Nucleus accumbens (tissue), 56 donors: Measurements from ENCODE around the gene OTUD3.
"Not testable (repeated sequence)": the region's sequence is repeated elsewhere in the genome, so short reads cannot be mapped to it uniquely, and the experiment has no call there.

Source experiments
- DNase-seq, 56 donors: peaks; one replicate each; lab custom pipeline; 2025; lab: John Stamatoyannopoulos, UW

OTUD3 gene

DNA sequence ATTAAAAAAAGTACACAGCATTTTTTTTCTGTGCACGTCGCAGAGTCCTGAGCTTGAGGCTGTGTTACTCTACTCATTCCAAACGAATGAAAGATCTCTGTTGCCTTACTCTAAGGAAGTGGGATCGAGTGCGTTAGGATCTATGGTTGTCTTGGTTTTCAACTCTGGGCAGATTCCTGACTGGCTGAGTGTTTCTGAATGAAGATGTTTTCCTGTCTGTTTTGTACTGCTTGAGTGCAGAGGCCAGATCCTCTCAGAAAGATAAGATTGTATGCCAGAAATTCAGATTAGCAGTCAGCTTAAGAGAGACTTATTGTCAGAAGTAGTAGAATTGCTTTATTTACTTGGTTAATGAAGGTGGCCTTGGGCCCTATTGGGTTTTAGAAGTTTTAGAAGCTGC, 27.2 kb downstream of the OTUD3 start:
- no peak for DNase-seq

DNA sequence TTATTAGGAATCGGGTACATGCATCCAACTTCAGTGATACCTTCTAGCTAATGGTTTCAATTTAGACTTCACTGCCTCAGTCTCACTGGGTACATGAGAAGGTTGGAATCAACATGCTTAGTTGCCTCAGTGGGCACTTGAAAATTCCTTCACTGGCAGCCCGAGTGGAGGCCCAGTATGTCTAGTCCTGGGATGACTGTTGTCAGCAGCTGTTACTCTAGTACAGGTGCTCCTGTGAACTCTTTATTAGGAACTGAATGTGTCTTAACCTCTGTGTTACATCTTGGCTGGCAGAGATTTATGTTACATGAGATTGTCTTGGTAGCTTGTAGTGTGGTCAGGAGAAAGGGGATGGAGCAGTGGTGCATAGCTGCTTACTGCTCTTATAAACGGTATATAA, 27.8 kb downstream of the OTUD3 start:
- DNase-seq, result no peak

GRCh38 chr1:19910650-19911049, 28.5 kb downstream of the OTUD3 start:
- no peak for DNase-seq

DNA sequence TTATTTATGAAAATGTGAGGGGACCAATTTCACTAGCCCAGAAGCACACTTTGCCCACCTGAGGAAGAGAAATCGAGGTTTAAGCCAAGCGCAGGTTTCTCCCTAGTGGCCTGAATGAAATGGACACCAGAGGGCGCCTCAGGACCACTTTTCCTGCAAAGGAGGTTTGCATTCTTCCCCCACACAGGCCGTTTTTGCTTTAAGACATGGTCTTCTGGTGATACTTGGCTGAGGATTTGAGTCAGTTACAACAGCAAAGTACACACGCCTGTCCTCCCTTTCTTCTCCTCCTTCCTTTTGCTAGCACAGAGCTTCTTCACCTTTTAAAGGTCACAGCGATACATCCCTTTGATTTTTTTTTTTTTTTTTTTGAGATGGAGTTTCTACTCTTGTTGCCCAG, 35.9 kb downstream of the OTUD3 start:
- peak in 50 of 56 donors; percentile 10 to 92 (median 51) for DNase-seq

GRCh38 chr1:19920132-19920710, 38.0 kb downstream of the OTUD3 start:
- DNase-seq, result no peak

GRCh38 chr1:19921310-19921709, 39.1 kb downstream of the OTUD3 start:
- no peak for DNase-seq

- no peak for DNase-seq
Measured at GRCh38 chr1:19922015-19922688, 40.0 kb downstream of the OTUD3 start.

GRCh38 chr1:19923137-19923952, 41.1 kb downstream of the OTUD3 start, which contains the start of gene PLA2G2E:
Gene PLA2G2E (minus strand): TSS chr1:19923617. CDS start chr1:19923559, 58 bp downstream.
- no peak for DNase-seq

DNA sequence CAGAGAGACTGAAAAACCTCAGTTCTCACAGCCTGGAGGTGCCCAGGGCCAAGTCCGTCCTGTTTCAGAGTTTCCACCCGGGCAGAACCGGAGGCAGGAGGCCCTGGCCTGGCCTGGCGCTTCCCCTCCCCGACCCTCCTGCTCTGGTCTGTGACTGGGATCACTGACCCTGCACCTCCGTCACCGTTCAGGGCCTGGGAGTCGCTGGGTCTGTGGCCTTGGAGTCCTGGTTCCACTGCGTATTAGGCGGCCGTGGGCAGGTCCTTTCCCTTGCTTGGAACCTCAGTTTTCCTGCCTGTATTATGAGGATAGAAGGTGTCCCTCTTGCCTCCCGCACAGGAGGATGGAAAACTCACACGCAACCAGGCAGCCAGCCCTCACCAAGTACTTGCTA, 41.8 kb downstream of the OTUD3 start:
- no peak for DNase-seq

GRCh38 chr1:19925342-19926070, 43.3 kb downstream of the OTUD3 start:
- DNase-seq, result no peak

- no peak for DNase-seq
Measured at GRCh38 chr1:19926296-19927129, 44.3 kb downstream of the OTUD3 start.

DNA sequence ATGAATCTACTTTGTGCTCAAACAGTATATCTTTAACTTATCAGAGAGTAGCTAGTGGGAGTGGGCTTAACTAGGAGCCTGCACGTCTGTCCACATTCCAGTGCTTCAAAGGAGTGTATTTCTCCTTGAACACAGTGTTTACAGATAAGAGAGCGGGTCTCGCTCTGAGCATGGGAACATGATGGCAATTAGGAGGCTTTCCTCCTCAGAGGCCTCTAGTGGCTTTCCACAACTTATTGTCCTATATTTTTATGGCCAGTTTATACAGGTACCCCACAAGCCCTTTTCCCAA, 44.9 kb downstream of the OTUD3 start:
- not testable (repeated sequence) for DNase-seq

DNA sequence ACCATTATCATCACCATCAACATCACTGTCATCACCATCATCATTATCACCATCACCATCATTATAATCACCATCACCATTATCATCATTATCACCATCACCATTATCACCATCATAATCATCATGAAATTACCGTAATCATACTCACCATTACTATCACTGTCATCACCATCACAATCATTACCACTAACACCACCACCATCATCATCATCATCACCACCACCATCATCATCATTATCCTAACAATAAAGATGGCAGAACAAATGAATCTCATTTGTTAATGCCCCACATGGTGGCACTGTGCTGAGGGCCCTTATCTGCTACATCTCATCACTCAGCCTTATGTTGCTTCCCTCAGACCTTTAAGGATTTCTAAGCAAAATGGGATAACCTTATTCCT, 50.7 kb downstream of the OTUD3 start:
- DNase-seq, result no peak

DNA sequence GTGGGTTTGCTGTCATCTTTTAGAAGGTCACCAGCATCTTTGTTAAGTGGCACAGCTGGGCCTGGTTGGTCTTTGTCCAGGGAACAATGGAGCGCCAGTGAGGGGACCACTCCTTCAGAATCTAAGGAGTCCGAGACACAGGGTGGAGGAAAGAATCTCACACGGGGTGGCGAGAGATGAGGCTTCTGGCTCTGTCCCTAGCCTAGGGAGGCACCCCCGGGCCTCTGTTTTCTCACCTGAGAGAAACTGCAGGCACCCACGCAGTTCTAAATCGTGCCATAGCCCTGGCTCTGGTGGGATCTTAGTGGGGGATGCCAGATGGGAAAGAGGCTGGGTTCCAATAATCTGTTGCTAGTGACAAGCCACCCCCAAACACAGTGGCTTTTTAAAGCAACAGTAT, 52.1 kb downstream of the OTUD3 start:
- no peak for DNase-seq

DNA sequence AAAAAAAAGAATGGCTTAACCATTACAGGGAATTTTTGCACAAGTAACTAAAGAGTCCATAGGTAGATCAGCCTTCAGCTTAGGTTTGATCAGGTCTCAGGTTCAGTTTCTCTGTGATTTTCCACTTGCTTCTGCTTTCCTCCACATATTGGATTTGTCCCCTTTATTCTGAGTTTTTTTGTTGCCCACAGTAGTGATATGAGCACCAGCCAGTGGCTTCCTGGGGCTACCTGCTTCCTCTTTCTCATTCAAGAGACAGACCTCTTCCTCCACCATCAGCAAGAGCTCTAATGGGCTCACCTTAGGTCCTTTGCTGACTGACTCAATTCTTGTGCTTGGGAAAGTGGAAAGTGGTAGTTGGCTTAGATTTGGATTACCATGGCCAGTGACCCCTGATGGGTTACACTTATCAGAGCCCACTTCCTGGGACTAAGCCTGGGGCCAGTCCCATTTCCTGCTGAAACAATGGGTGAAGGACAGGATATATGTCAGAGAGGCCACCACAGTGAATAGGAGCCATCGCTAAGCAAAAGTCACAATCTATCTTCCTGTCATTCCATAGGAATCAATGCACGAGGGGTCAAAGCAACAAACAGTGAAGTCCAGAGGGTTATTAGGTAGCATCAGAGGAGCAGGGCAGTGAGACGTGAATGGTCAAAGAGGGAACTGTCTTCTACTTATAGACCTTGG, 54.0 kb downstream of the OTUD3 start:
- DNase-seq, result no peak

- DNase-seq, result no peak
Measured at GRCh38 chr1:19938472-19938871, 56.3 kb downstream of the OTUD3 start.

DNA sequence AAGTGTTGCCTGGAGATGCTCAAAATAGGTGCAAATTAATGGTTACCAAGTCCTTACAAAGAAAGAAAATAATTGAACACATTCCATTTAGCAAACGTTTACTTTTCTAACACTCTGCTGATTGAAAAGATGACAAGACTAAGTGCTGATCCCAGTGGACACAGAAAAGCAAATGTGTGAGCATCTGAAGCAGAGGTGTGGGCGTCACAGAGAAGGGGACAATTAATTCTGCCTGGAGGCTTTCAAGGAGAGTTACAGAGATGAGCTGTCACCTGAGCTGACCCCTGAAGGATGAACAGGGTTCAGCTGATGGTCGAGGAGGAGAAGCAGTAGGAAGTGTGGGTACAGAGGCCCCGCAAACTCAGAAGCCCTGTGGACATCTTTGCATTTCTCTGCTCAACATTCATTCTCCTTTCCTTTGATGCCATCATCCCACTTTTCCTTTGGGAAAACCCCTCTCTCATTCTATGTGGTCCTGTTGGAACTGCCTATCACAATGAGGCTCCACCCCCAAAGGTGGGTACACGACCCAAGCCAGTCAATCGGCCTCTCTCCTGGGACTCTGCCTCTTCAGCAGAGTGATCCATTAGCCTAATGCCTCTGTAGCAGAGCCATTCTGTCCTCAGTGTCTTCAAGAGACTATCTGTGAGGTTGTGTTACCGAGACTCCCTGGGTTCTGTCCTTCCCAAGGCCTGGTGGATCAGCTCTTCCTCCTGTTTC, 58.5 kb downstream of the OTUD3 start:
- no peak for DNase-seq

GRCh38 chr1:19941206-19941568, 59.0 kb downstream of the OTUD3 start:
- DNase-seq, result peak in 1 of 56 donors; percentile 3

DNA sequence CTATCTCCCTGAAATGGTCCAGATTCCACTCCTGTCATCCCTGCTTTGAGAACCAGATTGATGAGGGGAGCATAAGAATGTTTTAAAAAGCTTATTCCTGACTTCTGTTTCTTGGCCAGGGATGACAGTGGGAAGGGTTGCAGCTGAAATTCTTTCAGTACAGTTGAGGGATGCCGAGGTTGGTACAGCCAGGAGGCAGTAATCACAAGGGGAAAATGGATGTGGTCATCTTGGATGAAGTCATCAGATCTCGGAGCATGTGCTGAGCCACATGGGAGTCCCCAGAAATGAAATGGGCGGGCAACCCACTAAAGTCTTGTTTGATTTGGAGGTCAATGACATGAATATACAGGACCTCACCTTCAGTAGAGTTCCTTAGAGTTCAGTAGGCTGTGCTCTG, 59.9 kb downstream of the OTUD3 start:
- DNase-seq, result no peak
